Activated CD8-positive, alpha-beta memory T cell treated with anti-CD3 and anti-CD28 coated beads, Interleukin-2, amount 50 U/mL, for 48 hours (primary cell): Measurements from ENCODE around the gene ZNF564.
"Not testable (repeated sequence)": the region's sequence is repeated elsewhere in the genome, so short reads cannot be mapped to it uniquely, and the experiment has no call there.

Source experiments
- DNase-seq: peaks from one replicate; pipeline ENCODE4 v3.0.0-alpha.2; 2020

The ZNF564 gene

GRCh38 chr19:12495002-12495802 is 56.1 kb downstream of the ZNF564 start:
- peak; percentile 93 for DNase-seq

- DNase-seq: no peak
Measured at GRCh38 chr19:12494260-12494860, 56.9 kb downstream of the ZNF564 start.

- not testable (repeated sequence) for DNase-seq
Measured at GRCh38 chr19:12486265-12486783, 65.0 kb downstream of the ZNF564 start.

GRCh38 chr19:12485571-12485970 is 65.7 kb downstream of the ZNF564 start:
- no peak for DNase-seq

- DNase-seq: no peak
Measured at GRCh38 chr19:12485052-12485416, 66.2 kb downstream of the ZNF564 start.

GRCh38 chr19:12484371-12485051 is 66.8 kb downstream of the ZNF564 start, which contains the start of gene ZNF709:
Gene ZNF709 (minus strand): TSS chr19:12484816. CDS start chr19:12484657, 159 bp downstream.
- peak; percentile 91 for DNase-seq

- DNase-seq: no peak
Measured at GRCh38 chr19:12484011-12484370, 67.3 kb downstream of the ZNF564 start.

- no peak for DNase-seq
Measured at GRCh38 chr19:12482509-12482886, 68.8 kb downstream of the ZNF564 start.

GRCh38 chr19:12481781-12482508 is 69.3 kb downstream of the ZNF564 start:
- DNase-seq: no peak

- no peak for DNase-seq
Measured at GRCh38 chr19:12478234-12478941, 72.9 kb downstream of the ZNF564 start.
